IMR-90 (cell line): Measurements from ENCODE around the gene SLC1A5. TPM values are rescaled to one million over a fixed set of nuclear protein-coding genes. Genes with fewer than 3 reads are reported as not detected.

Experiments
- ATAC-seq: fragments of 200-7000 bp; cut with Tn5 transposase; 2 replicates; pipeline ENCODE4 v1.9.1; 2020; ENCODE audit warnings: low read depth, mild to moderate bottlenecking, moderate library complexity
- BruUV-seq: library from RNA; stranded (reverse); fragments of 400-500 nt; replicated peaks from 2 replicates; lab custom pipeline; 2021; lab: Mats Ljungman, UMichigan
- CTCF ChIA-PET: fragments of 300-600 bp; formaldehyde crosslinking; extraction: SDS; loops from one replicate; lab custom pipeline; 2021; ENCODE audit warnings: antibody characterized with exemption; lab: Yijun Ruan, JAX
- POLR2A ChIA-PET: fragments of 300-600 bp; sonication (Branson Sonifier 250); formaldehyde crosslinking; loops from one replicate; lab custom pipeline; 2022; ENCODE audit warnings: antibody characterized with exemption; ENCODE audit not compliant: unreplicated experiment; lab: Charles Lee
- DNase-seq: peaks from one replicate; pipeline ENCODE4 v3.0.0; 2013
- H2AFZ ChIP-seq: replicated peaks from 2 replicates; pipeline ENCODE3; 2013; ENCODE audit warnings: low read length, mild to moderate bottlenecking; ENCODE audit not compliant: poor library complexity
- H2AK5ac ChIP-seq: 2 replicates; pipeline ENCODE4 v1.6.1; 2013; ENCODE audit warnings: low read depth, low read length, inconsistent platforms
- H2AK9ac ChIP-seq: replicated peaks from 2 replicates; pipeline ENCODE3; 2013; ENCODE audit warnings: mild to moderate bottlenecking, low read depth, low read length, moderate library complexity; ENCODE audit not compliant: poor library complexity
- H2BK120ac ChIP-seq: 2 replicates; pipeline ENCODE4 v1.6.1; 2013; ENCODE audit warnings: low read depth, low read length, inconsistent platforms
- H2BK15ac ChIP-seq: 3 replicates; pipeline ENCODE4 v1.6.1; 2013; ENCODE audit warnings: low read depth, low read length, inconsistent platforms
- H2BK20ac ChIP-seq: 2 replicates; pipeline ENCODE4 v1.6.1; 2013; ENCODE audit warnings: low read depth, mild to moderate bottlenecking, inconsistent platforms, low read length, moderate library complexity
- H2BK5ac ChIP-seq: 2 replicates; pipeline ENCODE4 v1.6.1; 2013; ENCODE audit warnings: mild to moderate bottlenecking, low read depth, low read length, inconsistent platforms; ENCODE audit not compliant: poor library complexity, severe bottlenecking
- H3K14ac ChIP-seq: replicated peaks from 2 replicates; pipeline ENCODE4 v1.6.1; 2013; ENCODE audit warnings: low read depth, low read length, inconsistent platforms
- H3K18ac ChIP-seq: 2 replicates; pipeline ENCODE4 v1.6.1; 2013; ENCODE audit warnings: low read depth, low read length, control low read depth
- H3K23ac ChIP-seq: 2 replicates; pipeline ENCODE4 v1.6.1; 2013; ENCODE audit warnings: low read depth, low read length, inconsistent platforms
- H3K27ac ChIP-seq: 2 replicates; pipeline ENCODE4 v1.5.1; 2013; ENCODE audit warnings: mild to moderate bottlenecking, control low read depth, low read length; ENCODE audit not compliant: insufficient read depth
- H3K27me3 ChIP-seq: 2 replicates; pipeline ENCODE4 v1.6.1; 2013; ENCODE audit warnings: low read length; ENCODE audit not compliant: control insufficient read depth, insufficient read depth
- H3K36me3 ChIP-seq: 2 replicates; pipeline ENCODE4 v1.6.1; 2013; ENCODE audit warnings: low read length, mixed read lengths; ENCODE audit not compliant: control insufficient read depth, insufficient read depth
- H3K4ac ChIP-seq: 2 replicates; pipeline ENCODE4 v1.6.1; 2013; ENCODE audit warnings: low read depth, low read length, inconsistent platforms
- H3K4me1 ChIP-seq: 2 replicates; pipeline ENCODE4 v1.6.1; 2013; ENCODE audit warnings: low read length, mixed read lengths; ENCODE audit not compliant: control insufficient read depth, insufficient read depth
- H3K4me2 ChIP-seq: 2 replicates; pipeline ENCODE4 v1.6.1; 2013; ENCODE audit warnings: low read depth, mild to moderate bottlenecking, control low read depth, low read length, moderate library complexity
- H3K4me3 ChIP-seq: 2 replicates; pipeline ENCODE4 v1.5.1; 2013; ENCODE audit warnings: low read depth, mild to moderate bottlenecking, control low read depth, low read length, moderate library complexity; ENCODE audit not compliant: insufficient read depth
- H3K56ac ChIP-seq: 2 replicates; pipeline ENCODE4 v1.6.1; 2013; ENCODE audit warnings: low read length, inconsistent platforms; ENCODE audit not compliant: insufficient read depth; ENCODE audit errors: extremely low read depth
- H3K79me1 ChIP-seq, 2 experiments: 2 replicates each; pipeline ENCODE4 v1.6.1; 2013; ENCODE audit warnings: low read length in 2 of 2, inconsistent platforms in 1 of 2, low read depth in 1 of 2
- H3K9ac ChIP-seq: 2 replicates; pipeline ENCODE4 v1.6.1; 2013; ENCODE audit warnings: low read depth, low read length, control low read depth
- H3K9me1 ChIP-seq: 2 replicates; pipeline ENCODE4 v1.6.1; 2013; ENCODE audit warnings: low read length, inconsistent platforms; ENCODE audit not compliant: insufficient read depth
- H3K9me3 ChIP-seq: 2 replicates; pipeline ENCODE4 v1.6.1; 2013; ENCODE audit warnings: low read length; ENCODE audit not compliant: control insufficient read depth, insufficient read depth
- H4K20me1 ChIP-seq: 2 replicates; pipeline ENCODE4 v1.6.1; 2013; ENCODE audit warnings: low read length, inconsistent platforms; ENCODE audit not compliant: insufficient read depth
- H4K5ac ChIP-seq: 2 replicates; pipeline ENCODE4 v1.6.1; 2013; ENCODE audit warnings: mild to moderate bottlenecking, low read depth, low read length, control low read depth
- H4K8ac ChIP-seq, 2 experiments: 2 replicates each; pipeline ENCODE4 v1.6.1; 2013; ENCODE audit warnings: low read depth in 2 of 2, low read length in 2 of 2, control low read depth in 1 of 2, inconsistent platforms in 1 of 2
- H4K91ac ChIP-seq: 2 replicates; pipeline ENCODE4 v1.6.1; 2013; ENCODE audit warnings: low read depth, low read length, inconsistent platforms; ENCODE audit not compliant: insufficient read depth
- CEBPB ChIP-seq: IDR thresholded peaks from 2 replicates; pipeline ENCODE4 v1.6.1; 2012; ENCODE audit warnings: low read depth, low read length, improper control_type of control experiment
- CHD1 ChIP-seq: IDR thresholded peaks from 2 replicates; pipeline ENCODE4 v1.6.1; 2012; ENCODE audit warnings: low read depth, low read length, improper control_type of control experiment
- ELK1 ChIP-seq: fragments of 150-350 bp; IDR thresholded peaks from 2 replicates; pipeline ENCODE4 v1.6.1; 2016; ENCODE audit warnings: low read depth, mild to moderate bottlenecking, low read length, moderate library complexity, borderline replicate concordance
- FOS ChIP-seq: fragments of 150-350 bp; IDR thresholded peaks from 2 replicates; pipeline ENCODE4 v1.6.1; 2016; ENCODE audit warnings: low read depth, low read length
- MAFK ChIP-seq: IDR thresholded peaks from 2 replicates; pipeline ENCODE4 v1.6.1; 2012; ENCODE audit warnings: low read depth, low read length, improper control_type of control experiment
- MAZ ChIP-seq: IDR thresholded peaks from 2 replicates; pipeline ENCODE4 v1.6.1; 2012; ENCODE audit warnings: low read depth, mild to moderate bottlenecking, low read length, improper control_type of control experiment, moderate library complexity, borderline replicate concordance
- MXI1 ChIP-seq: IDR thresholded peaks from 2 replicates; pipeline ENCODE4 v1.6.1; 2012; ENCODE audit warnings: low read depth, mild to moderate bottlenecking, low read length, moderate library complexity, borderline replicate concordance
- NFE2L2 ChIP-seq: fragments of 150-350 bp; IDR thresholded peaks from 2 replicates; pipeline ENCODE4 v1.6.1; 2016; ENCODE audit warnings: low read depth, mild to moderate bottlenecking, low read length
- POLR2A ChIP-seq: IDR thresholded peaks from 2 replicates; pipeline ENCODE4 v1.6.1; 2012; ENCODE audit warnings: mild to moderate bottlenecking, low read depth, low read length
- RAD21 ChIP-seq: IDR thresholded peaks from 2 replicates; pipeline ENCODE4 v1.6.1; 2012; ENCODE audit warnings: low read length, improper control_type of control experiment
- RCOR1 ChIP-seq: IDR thresholded peaks from 2 replicates; pipeline ENCODE4 v1.6.1; 2012; ENCODE audit warnings: mild to moderate bottlenecking, low read length, improper control_type of control experiment; ENCODE audit not compliant: insufficient replicate concordance
- RFX5 ChIP-seq: IDR thresholded peaks from 2 replicates; pipeline ENCODE4 v1.8.0; 2012; ENCODE audit warnings: low read depth, mild to moderate bottlenecking, low read length, moderate library complexity
- SMC3 ChIP-seq: fragments of 150-350 bp; IDR thresholded peaks from 2 replicates; pipeline ENCODE4 v1.6.1; 2016; ENCODE audit warnings: low read depth, mild to moderate bottlenecking, antibody characterized with exemption, low read length, moderate library complexity
- WGBS, 2 experiments: methylation state at CpG; one replicate each; pipeline versions ENCODE4 v1.1.5 to v1.1.7; 2013; ENCODE audit warnings: missing lambda C conversion rate in 2 of 2; ENCODE audit not compliant: insufficient read length in 1 of 2; ENCODE audit errors: extremely low coverage in 2 of 2; 5-methylcytosine and 5-hydroxymethylcytosine counted together
- dilution Hi-C: fragments of 300-500 bp; cut with HindIII; formaldehyde crosslinking; loops from one replicate; pipeline ENCODE4 v1.14.3; 2018; ENCODE audit warnings: low sequenced_read_pairs; ENCODE audit not compliant: unreplicated experiment
- in situ Hi-C: fragments of 300-500 bp; cut with MboI; formaldehyde crosslinking; loops from 3 replicates; pipeline ENCODE4 v1.14.3; 2019; ENCODE audit warnings: low sequenced_read_pairs, inconsistent platforms, mixed read lengths
- intact Hi-C: fragments of 100-400 bp; cut with micrococcal nuclease; formaldehyde crosslinking; loops from 2 replicates; pipeline ENCODE4 v1.10.0; 2022
- polyA plus RNA-seq, 3 experiments: library from polyadenylated mRNA; depleted of rRNA; stranded (reverse); fragments of >200 nt; gene quantifications; 2 replicates each; pipeline ENCODE4 v1.2.3, GENCODE V29; 2012; ENCODE audit warnings: low replicate concordance in 1 of 3
- total RNA-seq: library from RNA; depleted of rRNA; stranded (reverse); fragments of >200 nt; gene quantifications from 2 replicates; pipeline ENCODE4 v1.2.3, GENCODE V29; 2012
- TF ChIP-seq, protein P1 (sequence below): conservative IDR thresholded peaks from 2 replicates; pipeline ENCODE4 v1.5.1; 2012; ENCODE audit warnings: mild to moderate bottlenecking, low read depth, low read length, improper control_type of control experiment
- TF ChIP-seq, protein P2 (sequence below): fragments of 150-350 bp; IDR thresholded peaks from 2 replicates; pipeline ENCODE4 v1.6.1; 2017; ENCODE audit warnings: mild to moderate bottlenecking, antibody characterized with exemption, low read length, low read depth

SLC1A5 gene
- total and polyA plus RNA-seq, 2 of the 4 experiments (the other 2 are of a cell fraction), result 142 to 171 TPM

DNA sequence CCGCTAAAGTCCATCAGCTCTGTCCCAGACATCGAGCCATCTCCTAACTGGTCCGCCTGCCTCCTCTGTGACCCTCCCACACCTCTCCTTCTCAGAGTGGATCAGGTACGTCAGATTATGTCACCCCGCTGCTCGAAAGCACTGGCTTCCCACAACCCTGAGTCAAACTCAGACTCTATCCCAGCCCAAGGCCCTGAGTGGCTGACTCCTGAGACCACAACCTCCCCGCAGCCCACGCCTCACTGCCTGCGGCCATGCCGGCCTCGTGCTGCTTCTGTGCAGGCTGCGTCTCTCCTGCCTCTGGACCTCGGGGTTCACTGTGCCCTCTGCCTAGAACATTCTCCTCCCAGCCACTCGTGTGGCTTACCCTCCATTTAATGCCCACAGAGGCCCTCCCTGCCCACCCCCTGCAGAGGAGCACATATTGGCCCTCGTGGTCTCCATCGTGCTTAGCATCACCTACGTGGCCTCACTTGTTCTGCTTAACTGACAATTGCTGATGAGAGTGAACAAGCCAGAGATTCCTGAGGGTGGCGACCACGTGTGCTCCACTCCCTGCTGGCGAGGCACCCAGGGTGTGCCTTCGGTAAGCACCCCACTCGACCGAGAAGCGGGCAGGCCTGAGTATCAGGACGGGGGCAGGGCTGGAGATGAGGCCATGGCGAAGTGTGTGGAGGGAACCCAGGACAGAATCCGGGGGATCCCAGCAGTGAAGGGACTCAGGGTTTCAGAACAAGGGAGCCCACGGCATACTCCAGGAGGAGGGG is 56.0 kb downstream of the SLC1A5 start:
- H3K18ac ChIP-seq, result no peak overlapping the region

More for the DNA sequence above, 56.0 kb downstream of the SLC1A5 start:
- Histone ChIP-seq H4K5ac (no peak overlapping the region), H4K8ac (no peak overlapping the region), H3K14ac (no peak overlapping the region), H2AK5ac (peak overlapping the region; percentile 58; the same call in 1 of the 2 replicates), H3K4ac (no peak overlapping the region), H3K4me1 (peaks cover 23% of the 10 kb centered on the region), H3K4me2 (no peak overlapping the region), H2AFZ (no peak overlapping the region), H4K20me1 (peaks cover 84% of the 10 kb centered on the region), H3K36me3 (peaks cover 63% of the 10 kb centered on the region), H2BK15ac (no peak overlapping the region), H3K9ac (no peak overlapping the region), H2BK5ac (no peak overlapping the region), H3K79me1 (peaks cover 45 to 86% of the 10 kb centered on the region in 2 experiments), H3K9me3 (no peaks in the 10 kb centered on the region), H2BK20ac (no peak overlapping the region), H2BK120ac (no peak overlapping the region), H3K27me3 (no peaks in the 10 kb centered on the region), H3K9me1 (peaks cover 26% of the 10 kb centered on the region), H4K91ac (no peak overlapping the region), H2AK9ac (no peak overlapping the region), H3K4me3 (no peak overlapping the region), H3K23ac (no peak overlapping the region), H3K27ac (no peak overlapping the region), H3K56ac (no peak overlapping the region)
- intact Hi-C loops (no loop called here), dilution Hi-C loops (no loop called here), in situ Hi-C loops (no loop called here)
- TF ChIP-seq RAD21, result no peak
- TF ChIP-seq FOS, result no peak
- no peak for TF ChIP-seq NFE2L2
- no peak for TF ChIP-seq MXI1
- TF ChIP-seq MAZ, result no peak
- no peak for TF ChIP-seq SMC3
- TF ChIP-seq, protein P1, sequence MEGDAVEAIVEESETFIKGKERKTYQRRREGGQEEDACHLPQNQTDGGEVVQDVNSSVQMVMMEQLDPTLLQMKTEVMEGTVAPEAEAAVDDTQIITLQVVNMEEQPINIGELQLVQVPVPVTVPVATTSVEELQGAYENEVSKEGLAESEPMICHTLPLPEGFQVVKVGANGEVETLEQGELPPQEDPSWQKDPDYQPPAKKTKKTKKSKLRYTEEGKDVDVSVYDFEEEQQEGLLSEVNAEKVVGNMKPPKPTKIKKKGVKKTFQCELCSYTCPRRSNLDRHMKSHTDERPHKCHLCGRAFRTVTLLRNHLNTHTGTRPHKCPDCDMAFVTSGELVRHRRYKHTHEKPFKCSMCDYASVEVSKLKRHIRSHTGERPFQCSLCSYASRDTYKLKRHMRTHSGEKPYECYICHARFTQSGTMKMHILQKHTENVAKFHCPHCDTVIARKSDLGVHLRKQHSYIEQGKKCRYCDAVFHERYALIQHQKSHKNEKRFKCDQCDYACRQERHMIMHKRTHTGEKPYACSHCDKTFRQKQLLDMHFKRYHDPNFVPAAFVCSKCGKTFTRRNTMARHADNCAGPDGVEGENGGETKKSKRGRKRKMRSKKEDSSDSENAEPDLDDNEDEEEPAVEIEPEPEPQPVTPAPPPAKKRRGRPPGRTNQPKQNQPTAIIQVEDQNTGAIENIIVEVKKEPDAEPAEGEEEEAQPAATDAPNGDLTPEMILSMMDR, result no peak
- TF ChIP-seq RFX5, result no peak
- no peak for TF ChIP-seq ELK1
- TF ChIP-seq CHD1, result no peak
- TF ChIP-seq CEBPB, result no peak
- TF ChIP-seq, protein P2, sequence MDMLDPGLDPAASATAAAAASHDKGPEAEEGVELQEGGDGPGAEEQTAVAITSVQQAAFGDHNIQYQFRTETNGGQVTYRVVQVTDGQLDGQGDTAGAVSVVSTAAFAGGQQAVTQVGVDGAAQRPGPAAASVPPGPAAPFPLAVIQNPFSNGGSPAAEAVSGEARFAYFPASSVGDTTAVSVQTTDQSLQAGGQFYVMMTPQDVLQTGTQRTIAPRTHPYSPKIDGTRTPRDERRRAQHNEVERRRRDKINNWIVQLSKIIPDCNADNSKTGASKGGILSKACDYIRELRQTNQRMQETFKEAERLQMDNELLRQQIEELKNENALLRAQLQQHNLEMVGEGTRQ, result no peak
- no peak for TF ChIP-seq RCOR1
- TF ChIP-seq POLR2A, result no peak
- no peak for TF ChIP-seq MAFK
- DNase-seq (no peak), ATAC-seq (no peak)
- ChIA-PET POLR2A (no interaction called here), CTCF (no interaction called here)
- WGBS, 2 experiments, result 92% methylated on average over 14 of the region's 28 CpGs; no CpG with 5 or more reads in 1 of the 2 experiments
- no TSS peak for BruUV-seq
